HUDEP-2 (cell line): ENCODE data around the gene LMO2.

Experiments
- DNase-seq, 76 experiments: peaks; one replicate each; lab custom pipeline; 2025; ENCODE audit not compliant: unreplicated experiment in 76 of 76; lab: John Stamatoyannopoulos, UW

LMO2 gene

GRCh38 chr11:33892906-33893594 lies 1.2 kb upstream of the LMO2 start:
- peak in 75 of 76 experiments; percentile 24 to 92 (median 73) for DNase-seq

GRCh38 chr11:33889821-33890378 lies 2.0 kb downstream of the LMO2 start:
- DNase-seq, result no peak

- peak in 6 of 76 experiments; percentile 11 to 32 (median 27) for DNase-seq
Measured at GRCh38 chr11:33889296-33889695, 2.6 kb downstream of the LMO2 start.

- peak in 1 of 76 experiments; percentile 40 for DNase-seq
Measured at GRCh38 chr11:33887886-33888285, 4.0 kb downstream of the LMO2 start.

GRCh38 chr11:33885338-33886005 lies 6.4 kb downstream of the LMO2 start:
- peak in 74 of 76 experiments; percentile 56 to 94 (median 79) for DNase-seq

GRCh38 chr11:33884601-33885000 lies 7.3 kb downstream of the LMO2 start:
- peak in 20 of 76 experiments; percentile 19 to 70 (median 36) for DNase-seq

GRCh38 chr11:33884035-33884434 lies 7.8 kb downstream of the LMO2 start:
- no peak for DNase-seq

GRCh38 chr11:33881651-33882503 lies 10.0 kb downstream of the LMO2 start:
- DNase-seq, result peak in 75 of 76 experiments; percentile 16 to 90 (median 71)

- DNase-seq, result peak in 9 of 76 experiments; percentile 28 to 64 (median 42)
Measured at GRCh38 chr11:33880979-33881378, 10.9 kb downstream of the LMO2 start.

- DNase-seq, result peak in 14 of 76 experiments; percentile 17 to 56 (median 30)
Measured at GRCh38 chr11:33879375-33879774, 12.5 kb downstream of the LMO2 start.

GRCh38 chr11:33877038-33877437 lies 14.8 kb downstream of the LMO2 start:
- peak in 18 of 76 experiments; percentile 12 to 58 (median 34) for DNase-seq

GRCh38 chr11:33875621-33876294 lies 16.1 kb downstream of the LMO2 start:
- no peak for DNase-seq

GRCh38 chr11:33874910-33875490 lies 16.9 kb downstream of the LMO2 start:
- peak in 24 of 76 experiments; percentile 8 to 59 (median 37) for DNase-seq

- peak in 10 of 76 experiments; percentile 17 to 59 (median 28) for DNase-seq
Measured at GRCh38 chr11:33874433-33874832, 17.4 kb downstream of the LMO2 start.

- peak in 16 of 76 experiments; percentile 13 to 64 (median 33) for DNase-seq
Measured at GRCh38 chr11:33869481-33870422, 22.1 kb downstream of the LMO2 start.

GRCh38 chr11:33868647-33869461 lies 23.0 kb downstream of the LMO2 start:
- peak in 8 of 76 experiments; percentile 23 to 56 (median 36) for DNase-seq

GRCh38 chr11:33867996-33868646 lies 23.8 kb downstream of the LMO2 start:
- DNase-seq, result peak in 2 of 76 experiments; percentile 13 to 26
